Measurements from ENCODE around the gene PRRX2.

DNA sequence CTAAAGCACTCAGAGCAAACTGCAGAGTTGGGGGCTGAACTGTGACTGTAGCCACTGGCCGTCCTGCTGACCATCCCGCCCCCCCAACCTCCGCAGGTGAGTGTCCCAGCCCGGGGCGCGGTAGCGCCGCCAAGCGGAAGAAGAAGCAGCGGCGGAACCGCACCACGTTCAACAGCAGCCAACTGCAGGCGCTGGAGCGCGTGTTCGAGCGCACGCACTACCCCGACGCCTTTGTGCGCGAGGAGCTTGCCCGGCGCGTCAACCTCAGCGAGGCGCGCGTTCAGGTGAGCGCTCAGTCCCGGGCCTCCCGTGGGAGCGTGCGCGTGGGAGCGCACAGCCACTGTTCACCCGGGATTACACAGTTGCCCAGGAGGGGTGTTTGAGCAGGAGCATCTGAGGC is 53.7 kb downstream of the PRRX2 start:
- TF ChIP-seq, protein P1, sequence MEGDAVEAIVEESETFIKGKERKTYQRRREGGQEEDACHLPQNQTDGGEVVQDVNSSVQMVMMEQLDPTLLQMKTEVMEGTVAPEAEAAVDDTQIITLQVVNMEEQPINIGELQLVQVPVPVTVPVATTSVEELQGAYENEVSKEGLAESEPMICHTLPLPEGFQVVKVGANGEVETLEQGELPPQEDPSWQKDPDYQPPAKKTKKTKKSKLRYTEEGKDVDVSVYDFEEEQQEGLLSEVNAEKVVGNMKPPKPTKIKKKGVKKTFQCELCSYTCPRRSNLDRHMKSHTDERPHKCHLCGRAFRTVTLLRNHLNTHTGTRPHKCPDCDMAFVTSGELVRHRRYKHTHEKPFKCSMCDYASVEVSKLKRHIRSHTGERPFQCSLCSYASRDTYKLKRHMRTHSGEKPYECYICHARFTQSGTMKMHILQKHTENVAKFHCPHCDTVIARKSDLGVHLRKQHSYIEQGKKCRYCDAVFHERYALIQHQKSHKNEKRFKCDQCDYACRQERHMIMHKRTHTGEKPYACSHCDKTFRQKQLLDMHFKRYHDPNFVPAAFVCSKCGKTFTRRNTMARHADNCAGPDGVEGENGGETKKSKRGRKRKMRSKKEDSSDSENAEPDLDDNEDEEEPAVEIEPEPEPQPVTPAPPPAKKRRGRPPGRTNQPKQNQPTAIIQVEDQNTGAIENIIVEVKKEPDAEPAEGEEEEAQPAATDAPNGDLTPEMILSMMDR (IDR thresholded peaks at IDR 0.05; ENCODE audit: low read length), result no peak
- no peak for TF ChIP-seq EZH2 (IDR thresholded peaks at IDR 0.05; ENCODE audit: borderline replicate concordance, low read length)

Data from OCI-LY1 (cell line).